Sigmoid colon (tissue), 7 donors: ENCODE results near the gene ZMIZ1. TPM values are rescaled to one million over a fixed set of nuclear protein-coding genes. Genes with fewer than 3 reads are reported as not detected.

Experiments used
- DNase-seq: peaks from one replicate; pipeline ENCODE4 v3.0.0-alpha.2; 2019
- H3K27ac ChIP-seq, 4 donors: fragments of 200-600 bp; sonication (generic); one replicate each; pipeline ENCODE4 v1.5.1; 2016 to 2019; ENCODE audit warnings: mild to moderate bottlenecking in 1 of 4
- H3K27me3 ChIP-seq, 3 donors: fragments of 200-600 bp; sonication (generic); one replicate each; pipeline ENCODE4 v1.5.1; 2019; ENCODE audit warnings: mild to moderate bottlenecking in 1 of 3
- H3K36me3 ChIP-seq, 4 donors: fragments of 200-600 bp; sonication (generic); one replicate each; pipeline ENCODE4 v1.5.1; 2016 to 2019
- H3K4me1 ChIP-seq, 4 donors: fragments of 200-600 bp; sonication (generic); one replicate each; pipeline ENCODE4 v1.5.1; 2017 to 2019
- H3K4me3 ChIP-seq, 4 donors: fragments of 200-600 bp; sonication (generic); one replicate each; pipeline ENCODE4 v1.5.1; 2017 to 2019; ENCODE audit warnings: mild to moderate bottlenecking in 2 of 4, moderate library complexity in 1 of 4
- H3K9me3 ChIP-seq, 4 donors: fragments of 200-600 bp in 3 of 4; sonication (generic) in 3 of 4; one replicate each; pipeline versions ENCODE4 v1.5.1 to v1.6.1; 2013 to 2019
- EP300 ChIP-seq, 4 donors: sonication (generic); formaldehyde crosslinking; IDR thresholded peaks; one replicate each; pipeline ENCODE4 v1.6.1; 2017; ENCODE audit warnings: antibody characterized with exemption in 4 of 4
- POLR2A ChIP-seq, 2 donors: fragments of 450-650 bp; IDR thresholded peaks; one replicate each; pipeline ENCODE4 v1.6.1; 2016; ENCODE audit warnings: antibody characterized with exemption in 2 of 2, mild to moderate bottlenecking in 2 of 2, moderate library complexity in 2 of 2
- POLR2AphosphoS5 ChIP-seq, 4 donors: sonication (generic); formaldehyde crosslinking; IDR thresholded peaks; one replicate each; pipeline ENCODE4 v1.6.1; 2017; ENCODE audit warnings: antibody characterized with exemption in 4 of 4
- WGBS, 2 donors: extraction: QIAGEN DNeasy Blood & Tissue Kit; methylation state at CpG; one replicate each; pipeline ENCODE4 v1.1.7; 2013; 5-methylcytosine and 5-hydroxymethylcytosine counted together
- intact Hi-C: fragments of 100-400 bp; cut with DNase I; formaldehyde crosslinking; loops from one replicate; pipeline ENCODE4 v1.15.1; 2023
- polyA plus RNA-seq, 3 donors: library from polyadenylated mRNA; stranded (reverse); fragments of 200-250 nt; gene quantifications; one replicate each; pipeline ENCODE4 v1.2.3, GENCODE V29; 2013
- total RNA-seq, 4 donors: library from RNA; depleted of rRNA; stranded (reverse); fragments of >200 nt; gene quantifications; one replicate each; pipeline ENCODE4 v1.1.0, GENCODE V29; 2016
- TF ChIP-seq, protein P1 (sequence below), 4 experiments: fragments of 450-650 bp in 3 of 4; fragments of 200-600 bp in 1 of 4; IDR thresholded peaks; one replicate each; pipeline ENCODE4 v1.5.1; 2016 to 2019; ENCODE audit warnings: antibody characterized with exemption in 4 of 4, mild to moderate bottlenecking in 3 of 4, moderate library complexity in 2 of 4
- donor health status: healthy with polysubstance abuse.
- donor health status: Bipolar disorder and iron deficiency.
- donor health status: healthy.

Gene ZMIZ1
- total and polyA plus RNA-seq, 7 donors, result 17.4 to 49.3 (median 31.5) TPM

- H3K4me3 ChIP-seq, result no peak overlapping the region
- H3K9me3 ChIP-seq, result no peaks in the 10 kb centered on the region
- H3K4me1 ChIP-seq, result peaks cover 0 to 25% (median 21%) of the 10 kb centered on the region in 4 donors
- peaks cover 0 to 22% (median 9%) of the 10 kb centered on the region in 4 donors for H3K36me3 ChIP-seq
- H3K27me3 ChIP-seq, result no peaks in the 10 kb centered on the region
- no peak overlapping the region for H3K27ac ChIP-seq
- TF ChIP-seq POLR2AphosphoS5 (IDR thresholded peaks at IDR 0.05) (no peak), POLR2A (IDR thresholded peaks at IDR 0.05) (no peak), EP300 (IDR thresholded peaks at IDR 0.05) (no peak)
- TF ChIP-seq, protein P1, sequence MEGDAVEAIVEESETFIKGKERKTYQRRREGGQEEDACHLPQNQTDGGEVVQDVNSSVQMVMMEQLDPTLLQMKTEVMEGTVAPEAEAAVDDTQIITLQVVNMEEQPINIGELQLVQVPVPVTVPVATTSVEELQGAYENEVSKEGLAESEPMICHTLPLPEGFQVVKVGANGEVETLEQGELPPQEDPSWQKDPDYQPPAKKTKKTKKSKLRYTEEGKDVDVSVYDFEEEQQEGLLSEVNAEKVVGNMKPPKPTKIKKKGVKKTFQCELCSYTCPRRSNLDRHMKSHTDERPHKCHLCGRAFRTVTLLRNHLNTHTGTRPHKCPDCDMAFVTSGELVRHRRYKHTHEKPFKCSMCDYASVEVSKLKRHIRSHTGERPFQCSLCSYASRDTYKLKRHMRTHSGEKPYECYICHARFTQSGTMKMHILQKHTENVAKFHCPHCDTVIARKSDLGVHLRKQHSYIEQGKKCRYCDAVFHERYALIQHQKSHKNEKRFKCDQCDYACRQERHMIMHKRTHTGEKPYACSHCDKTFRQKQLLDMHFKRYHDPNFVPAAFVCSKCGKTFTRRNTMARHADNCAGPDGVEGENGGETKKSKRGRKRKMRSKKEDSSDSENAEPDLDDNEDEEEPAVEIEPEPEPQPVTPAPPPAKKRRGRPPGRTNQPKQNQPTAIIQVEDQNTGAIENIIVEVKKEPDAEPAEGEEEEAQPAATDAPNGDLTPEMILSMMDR (IDR thresholded peaks at IDR 0.05), result no peak
- DNase-seq, result no peak
- whole genome bisulfite sequencing, 2 donors, result 92 to 95% methylated on average over 5 of the region's 5 CpGs
- intact Hi-C loops, result no loop called here
These were observed 249.6 kb downstream of the ZMIZ1 start for GRCh38 chr10:79318369-79318768.

- Histone ChIP-seq H3K36me3 (peaks cover 0 to 13% (median under 1%) of the 10 kb centered on the region in 4 donors), H3K4me3 (no peak overlapping the region), H3K27me3 (no peaks in the 10 kb centered on the region), H3K9me3 (no peaks in the 10 kb centered on the region), H3K27ac (no peak overlapping the region), H3K4me1 (peaks cover 0 to 30% (median 25%) of the 10 kb centered on the region in 4 donors)
- 86% methylated on average over 11 of the region's 11 CpGs for WGBS, 2 donors
- intact Hi-C loops, result no loop called here
- no peak for TF ChIP-seq EP300 (IDR thresholded peaks at IDR 0.05)
- TF ChIP-seq, protein P1 (IDR thresholded peaks at IDR 0.05), result no peak
- no peak for TF ChIP-seq POLR2AphosphoS5 (IDR thresholded peaks at IDR 0.05)
- no peak for TF ChIP-seq POLR2A (IDR thresholded peaks at IDR 0.05)
- DNase-seq, result no peak
These were observed 250.5 kb downstream of the ZMIZ1 start for GRCh38 chr10:79319115-79319771.

GRCh38 chr10:79320316-79320715 lies 251.6 kb downstream of the ZMIZ1 start:
- peaks cover 0 to 30% (median 25%) of the 10 kb centered on the region in 4 donors for H3K4me1 ChIP-seq
- no peaks in the 10 kb centered on the region for H3K9me3 ChIP-seq
- H3K36me3 ChIP-seq, result peaks cover 0 to 3% (median 0%) of the 10 kb centered on the region in 4 donors
- no peak for TF ChIP-seq POLR2A (IDR thresholded peaks at IDR 0.05)
- TF ChIP-seq EP300 (IDR thresholded peaks at IDR 0.05), result no peak
- no peak for TF ChIP-seq POLR2AphosphoS5 (IDR thresholded peaks at IDR 0.05)
- TF ChIP-seq, protein P1 (IDR thresholded peaks at IDR 0.05), result no peak
- no peaks in the 10 kb centered on the region for H3K27me3 ChIP-seq
- WGBS, 2 donors, result 95 to 99% methylated on average over 2 of the region's 2 CpGs
- H3K27ac ChIP-seq, result no peak overlapping the region
- no peak for DNase-seq
- no peak overlapping the region for H3K4me3 ChIP-seq
- intact Hi-C loops, result no loop called here

- Histone ChIP-seq H3K36me3 (no peaks in the 10 kb centered on the region), H3K27me3 (no peaks in the 10 kb centered on the region), H3K4me3 (no peak overlapping the region), H3K9me3 (no peaks in the 10 kb centered on the region), H3K4me1 (peaks cover 0 to 30% (median 25%) of the 10 kb centered on the region in 4 donors), H3K27ac (no peak overlapping the region)
- WGBS, 2 donors, result 93 to 94% methylated on average over 7 of the region's 7 CpGs
- intact Hi-C loops, result no loop called here
- TF ChIP-seq EP300 (IDR thresholded peaks at IDR 0.05), result no peak
- TF ChIP-seq, protein P1 (IDR thresholded peaks at IDR 0.05), result no peak
- TF ChIP-seq POLR2AphosphoS5 (IDR thresholded peaks at IDR 0.05), result no peak
- no peak for TF ChIP-seq POLR2A (IDR thresholded peaks at IDR 0.05)
- DNase-seq, result no peak
These were observed 252.2 kb downstream of the ZMIZ1 start for GRCh38 chr10:79320820-79321493.
